Activated T-helper 1 cell treated with Interleukin-2 at 50 U/mL for 16 hours (primary cell): ENCODE measurements around the gene TRABD.

ENCODE experiments used
- DNase-seq: peaks from one replicate; pipeline ENCODE4 v3.0.0-alpha.2; 2020; ENCODE audit warnings: low read depth

The TRABD gene

GRCh38 chr22:50238755-50239154, 53.0 kb downstream of the TRABD start:
- DNase-seq: no peak

GRCh38 chr22:50242406-50242949, 56.8 kb downstream of the TRABD start:
- no peak for DNase-seq

- DNase-seq: no peak
These were observed 58.1 kb downstream of the TRABD start for GRCh38 chr22:50243685-50244419.

- DNase-seq: peak; percentile 89
These were observed 58.9 kb downstream of the TRABD start, which contains the start of gene TUBGCP6 for GRCh38 chr22:50244420-50245213. TUBGCP6 (minus strand) TSS chr22:50245023; CDS start chr22:50244459, 564 bp downstream.

- no peak for DNase-seq
These were observed 59.7 kb downstream of the TRABD start for GRCh38 chr22:50245214-50246072.

- DNase-seq: no peak
These were observed 60.8 kb downstream of the TRABD start for GRCh38 chr22:50246242-50247175.

- peak; percentile 26 for DNase-seq
These were observed 62.0 kb downstream of the TRABD start for GRCh38 chr22:50247748-50248147.

GRCh38 chr22:50248196-50249081, 62.7 kb downstream of the TRABD start:
- DNase-seq: no peak
